ENCODE data around the gene GNAI3. TPM values are rescaled to one million over a fixed set of nuclear protein-coding genes. Genes with fewer than 3 reads are reported as not detected.

Gene GNAI3
- total RNA-seq, 1 donor from 2014 or later = 6.6 TPM

DNA sequence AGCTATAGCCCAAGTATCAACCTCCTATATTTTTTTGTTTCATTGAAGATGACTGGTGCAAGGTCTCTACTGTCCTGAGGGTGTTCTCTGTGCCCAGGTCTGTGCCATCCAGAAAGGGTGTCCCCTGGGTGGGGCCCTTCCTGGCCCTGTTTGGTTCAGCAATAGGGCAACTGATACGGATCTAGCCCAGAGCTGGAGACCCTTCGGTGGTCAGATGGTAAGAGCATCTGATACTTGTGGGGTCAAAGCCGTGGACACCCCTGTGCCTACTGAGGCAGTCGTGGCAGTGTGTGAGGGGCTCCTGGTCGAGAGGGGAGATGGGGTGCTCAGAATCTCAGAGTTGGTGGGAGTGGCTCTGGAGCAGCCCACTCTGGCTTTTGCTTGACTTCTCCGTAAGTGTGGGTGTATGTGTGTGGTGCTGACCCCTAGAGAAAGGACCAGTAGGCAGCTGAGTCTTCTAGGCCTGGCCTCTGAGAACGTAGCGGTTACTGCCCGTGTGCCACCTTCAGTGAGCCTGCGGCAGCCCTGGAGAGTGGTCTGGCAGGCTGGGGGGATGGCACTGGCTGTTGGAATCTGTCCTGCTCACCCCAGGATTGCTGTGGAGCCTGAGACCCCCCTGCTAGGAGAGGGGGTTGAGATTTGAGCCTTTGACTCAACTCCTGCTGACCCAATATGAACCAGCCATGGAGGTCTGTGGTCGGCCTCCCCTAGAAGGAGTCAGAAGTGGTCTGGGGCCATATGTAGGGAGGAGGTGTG, 73.9 kb downstream of the GNAI3 start:
- DNase-seq (ENCODE audit: low read depth) = no peak

DNA sequence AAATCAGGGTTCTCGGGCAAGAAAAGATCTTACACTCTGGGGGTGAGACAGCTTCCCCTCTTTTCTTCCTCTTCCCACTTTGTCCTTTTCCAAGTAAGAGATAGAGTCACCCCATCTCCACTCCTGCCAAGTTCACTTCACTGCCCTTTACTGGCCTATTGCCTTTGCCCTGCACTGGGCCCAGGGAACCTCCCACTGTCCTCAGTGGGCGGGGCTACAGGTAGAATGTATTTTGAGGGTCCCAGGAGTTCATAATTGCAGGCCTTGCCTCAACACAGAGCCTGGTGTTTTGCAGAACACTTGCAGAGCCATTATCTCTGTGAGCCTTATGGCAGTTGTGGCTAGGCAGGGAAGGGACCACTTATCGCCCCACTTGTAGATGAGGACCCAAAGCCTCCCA, 74.5 kb downstream of the GNAI3 start:
- no peak for DNase-seq (ENCODE audit: low read depth)

DNA sequence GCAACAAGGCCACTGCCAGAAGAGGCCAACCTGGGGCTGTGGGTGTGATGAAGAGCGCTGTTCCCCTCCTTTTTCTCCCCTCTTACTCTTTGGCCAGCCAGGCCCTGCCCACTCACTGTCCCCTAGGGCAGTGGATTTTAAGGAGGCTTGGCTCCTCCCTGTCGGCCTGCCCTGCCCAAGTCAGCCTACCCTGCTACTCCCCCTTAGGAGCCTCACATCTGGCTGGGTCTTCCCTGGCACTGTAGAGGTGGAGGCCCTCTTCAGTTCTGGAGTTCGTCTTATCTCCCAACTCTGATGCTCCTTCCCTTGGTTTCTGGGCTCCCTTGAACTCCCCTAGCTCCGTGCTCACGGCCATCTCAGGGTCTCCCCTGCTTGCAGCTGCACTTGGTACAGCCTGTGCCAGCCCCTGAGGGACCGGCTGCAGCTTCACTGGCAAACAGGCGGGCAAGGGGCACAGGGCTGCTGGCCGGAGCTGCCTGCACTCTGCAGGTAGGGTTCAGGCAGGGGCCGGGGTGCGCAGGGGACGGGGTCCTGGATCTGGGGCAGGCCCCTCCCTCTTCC, 75.3 kb downstream of the GNAI3 start:
- no peak for DNase-seq (ENCODE audit: low read depth)

DNA sequence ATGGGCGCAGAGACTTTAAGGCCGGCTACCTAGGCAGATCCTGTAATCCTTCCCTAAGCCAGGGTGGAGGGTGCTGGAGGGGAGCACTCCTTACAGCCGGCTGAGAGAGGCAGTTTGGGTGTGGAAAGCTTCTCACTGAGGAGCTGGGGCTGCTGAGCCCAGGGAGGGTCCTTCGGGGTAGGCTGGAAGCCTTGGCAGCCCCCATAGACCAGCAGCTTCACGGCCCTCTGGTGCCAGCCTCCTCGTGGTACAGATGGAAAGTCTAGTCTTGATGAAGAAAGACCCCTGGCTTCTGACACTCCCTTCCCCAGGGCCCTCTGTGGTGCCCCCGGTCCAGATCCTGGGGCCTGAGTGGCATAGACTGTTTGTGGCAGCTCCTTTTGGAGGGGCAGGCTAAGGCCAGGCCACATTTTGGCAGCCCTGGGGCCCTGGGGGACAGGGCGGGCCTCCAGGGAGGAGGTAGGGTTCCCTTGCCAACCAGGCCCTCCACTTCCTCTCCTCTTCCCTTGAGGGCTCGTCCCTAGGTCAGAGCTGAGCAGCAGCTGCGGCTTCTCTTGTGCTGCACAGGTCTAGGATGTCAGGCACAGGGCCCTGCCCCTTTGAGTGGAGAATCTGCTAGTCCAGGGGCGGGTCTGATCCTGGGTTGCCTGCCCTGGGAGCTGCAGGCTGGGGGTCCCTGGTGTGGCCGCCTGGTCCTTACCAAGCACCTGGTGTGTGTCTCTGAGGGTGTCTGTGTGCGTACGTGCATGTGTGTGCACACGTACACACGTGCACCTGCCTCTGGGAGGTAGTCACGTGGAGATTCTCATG, 76.0 kb downstream of the GNAI3 start:
- DNase-seq (ENCODE audit: low read depth) = no peak

DNA sequence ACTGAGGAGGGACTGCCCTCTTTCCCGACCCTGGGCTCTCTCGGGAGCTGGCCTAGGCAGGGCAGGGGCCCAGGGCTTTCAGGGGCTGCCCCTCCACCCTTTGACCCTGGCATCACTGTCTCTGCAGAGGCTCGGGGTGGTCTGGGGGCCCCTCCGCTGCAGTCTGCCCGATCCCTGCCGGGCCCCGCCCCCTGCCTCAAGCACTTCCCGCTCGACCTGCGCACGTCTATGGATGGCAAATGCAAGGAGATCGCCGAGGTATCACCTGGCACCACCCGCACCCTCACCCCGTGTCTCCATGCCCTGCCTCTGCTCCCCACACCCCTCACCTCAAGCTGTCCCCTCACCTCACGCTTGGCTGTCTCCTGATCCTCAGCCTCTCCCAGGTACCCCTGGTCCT, 76.8 kb downstream of the GNAI3 start:
- no peak for DNase-seq (ENCODE audit: low read depth)

DNA sequence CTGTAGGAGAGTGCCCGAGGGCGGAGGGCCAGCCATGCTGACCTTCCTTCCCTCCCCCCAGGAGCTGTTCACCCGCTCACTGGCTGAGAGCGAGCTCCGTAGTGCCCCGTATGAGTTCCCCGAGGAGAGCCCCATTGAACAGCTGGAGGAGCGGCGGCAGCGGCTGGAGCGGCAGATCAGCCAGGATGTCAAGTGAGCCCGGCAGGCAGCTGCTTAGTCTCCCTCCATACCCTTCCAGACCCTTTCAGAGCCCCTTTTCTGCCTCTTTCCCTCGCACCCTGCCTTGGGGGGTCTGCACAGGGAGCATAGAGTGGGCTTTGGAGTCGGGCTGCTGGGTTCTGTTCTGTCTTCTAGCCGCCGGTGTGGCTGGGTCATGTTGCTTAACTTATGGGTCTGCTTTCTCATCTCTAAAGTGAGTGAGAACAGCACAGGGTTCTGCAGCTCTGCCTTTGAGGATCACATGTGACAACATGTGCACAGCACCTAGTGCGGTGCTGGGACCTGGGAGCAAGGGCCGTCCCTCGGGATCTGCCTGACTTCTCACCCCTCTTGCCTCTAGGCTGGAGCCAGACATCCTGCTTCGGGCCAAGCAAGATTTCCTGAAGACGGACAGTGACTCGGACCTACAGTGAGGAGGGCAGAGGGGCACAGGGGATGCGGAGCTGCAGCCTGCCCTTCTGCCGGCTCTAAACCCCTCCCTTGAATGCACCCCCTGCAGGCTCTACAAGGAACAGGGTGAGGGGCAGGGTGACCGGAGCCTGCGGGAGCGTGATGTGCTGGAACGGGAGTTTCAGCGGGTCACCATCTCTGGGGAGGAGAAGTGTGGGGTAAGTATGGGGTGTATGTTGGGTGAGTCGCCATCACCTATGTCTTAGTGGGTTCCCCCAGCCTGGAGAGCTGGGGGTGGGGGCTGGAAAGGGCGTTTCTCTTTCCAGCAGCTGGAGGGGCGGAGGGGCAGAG, 77.5 kb downstream of the GNAI3 start:
- DNase-seq (ENCODE audit: low read depth) = no peak

DNA sequence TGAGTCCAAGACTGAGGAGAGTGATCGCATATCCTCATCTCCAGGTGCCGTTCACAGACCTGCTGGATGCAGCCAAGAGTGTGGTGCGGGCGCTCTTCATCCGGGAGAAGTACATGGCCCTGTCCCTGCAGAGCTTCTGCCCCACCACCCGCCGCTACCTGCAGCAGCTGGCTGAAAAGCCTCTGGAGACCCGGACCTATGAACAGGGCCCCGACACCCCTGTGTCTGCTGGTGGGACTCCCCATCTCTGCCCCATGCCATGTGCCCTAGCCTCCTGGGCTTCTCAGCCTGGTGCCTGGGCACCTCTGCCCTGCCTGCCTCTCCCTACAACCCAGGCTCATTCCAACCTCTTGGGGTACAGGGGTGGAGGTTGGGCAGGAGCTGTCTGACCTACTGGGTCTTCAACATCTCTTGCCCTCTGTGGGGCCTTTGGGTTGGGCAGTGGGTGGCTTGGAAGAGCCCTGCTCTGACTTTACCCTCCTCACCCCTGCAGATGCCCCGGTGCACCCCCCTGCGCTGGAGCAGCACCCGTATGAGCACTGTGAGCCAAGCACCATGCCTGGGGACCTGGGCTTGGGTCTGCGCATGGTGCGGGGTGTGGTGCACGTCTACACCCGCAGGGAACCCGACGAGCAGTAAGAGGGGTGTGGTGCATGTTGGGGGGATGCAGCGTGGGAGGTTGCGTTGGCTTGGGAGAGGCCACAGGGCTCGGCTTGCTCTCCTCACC, 78.4 kb downstream of the GNAI3 start:
- no peak for DNase-seq (ENCODE audit: low read depth)

DNA sequence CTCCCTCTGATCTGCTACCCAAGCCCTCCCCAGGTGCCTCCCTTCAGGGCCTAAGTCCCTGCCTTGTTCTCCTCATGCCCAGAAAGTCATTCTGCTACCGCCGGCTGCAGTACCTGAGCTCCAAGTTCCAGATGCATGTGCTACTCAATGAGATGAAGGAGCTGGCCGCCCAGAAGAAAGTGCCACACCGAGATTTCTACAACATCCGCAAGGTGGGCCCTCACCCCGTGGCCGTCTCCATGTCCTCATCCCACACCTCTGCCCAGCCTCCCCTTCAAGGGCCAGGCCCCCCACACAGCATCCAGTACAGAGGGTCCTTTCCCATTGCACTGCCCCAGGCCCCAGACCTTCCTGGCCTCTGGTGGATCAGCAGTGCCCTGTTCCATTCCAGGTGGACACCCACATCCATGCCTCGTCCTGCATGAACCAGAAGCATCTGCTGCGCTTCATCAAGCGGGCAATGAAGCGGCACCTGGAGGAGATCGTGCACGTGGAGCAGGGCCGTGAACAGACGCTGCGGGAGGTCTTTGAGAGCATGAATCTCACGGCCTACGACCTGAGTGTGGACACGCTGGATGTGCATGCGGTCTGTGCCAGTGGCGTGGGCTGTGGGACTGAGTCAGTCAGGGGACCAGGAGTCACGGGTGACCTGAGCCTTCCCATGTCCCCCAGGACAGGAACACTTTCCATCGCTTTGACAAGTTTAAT, 79.4 kb downstream of the GNAI3 start:
- no peak for DNase-seq (ENCODE audit: low read depth)

DNA sequence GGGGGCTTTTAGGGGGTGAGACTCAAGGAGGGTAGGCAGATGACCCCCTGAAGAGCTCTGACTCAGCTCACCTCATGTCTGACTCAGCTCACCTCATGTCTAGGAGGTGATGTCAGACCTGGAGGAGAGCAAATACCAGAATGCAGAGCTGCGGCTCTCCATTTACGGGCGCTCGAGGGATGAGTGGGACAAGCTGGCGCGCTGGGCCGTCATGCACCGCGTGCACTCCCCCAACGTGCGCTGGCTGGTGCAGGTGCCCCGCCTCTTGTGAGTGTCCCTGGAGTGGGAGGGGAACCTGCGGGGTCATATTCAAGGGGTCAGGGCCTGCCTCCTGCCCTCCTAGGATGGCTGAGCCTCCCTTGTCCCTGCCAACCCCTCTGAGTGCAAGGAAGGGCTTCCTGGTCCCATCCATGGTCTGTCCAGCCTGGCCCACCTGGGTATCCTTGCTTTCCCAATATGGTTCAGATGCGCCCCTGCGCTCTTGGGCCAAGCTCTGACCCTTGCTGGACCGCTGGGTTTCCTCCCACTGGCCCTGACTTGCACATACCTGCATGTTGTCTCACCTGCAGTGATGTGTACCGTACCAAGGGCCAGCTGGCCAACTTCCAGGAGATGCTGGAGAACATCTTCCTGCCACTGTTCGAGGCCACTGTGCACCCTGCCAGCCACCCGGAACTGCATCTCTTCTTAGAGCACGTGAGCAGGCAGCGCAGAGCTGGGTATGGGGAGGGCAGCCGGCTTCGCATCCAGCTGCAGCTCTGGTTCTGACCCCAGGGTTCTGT, 80.3 kb downstream of the GNAI3 start:
- DNase-seq (ENCODE audit: low read depth) = no peak

DNA sequence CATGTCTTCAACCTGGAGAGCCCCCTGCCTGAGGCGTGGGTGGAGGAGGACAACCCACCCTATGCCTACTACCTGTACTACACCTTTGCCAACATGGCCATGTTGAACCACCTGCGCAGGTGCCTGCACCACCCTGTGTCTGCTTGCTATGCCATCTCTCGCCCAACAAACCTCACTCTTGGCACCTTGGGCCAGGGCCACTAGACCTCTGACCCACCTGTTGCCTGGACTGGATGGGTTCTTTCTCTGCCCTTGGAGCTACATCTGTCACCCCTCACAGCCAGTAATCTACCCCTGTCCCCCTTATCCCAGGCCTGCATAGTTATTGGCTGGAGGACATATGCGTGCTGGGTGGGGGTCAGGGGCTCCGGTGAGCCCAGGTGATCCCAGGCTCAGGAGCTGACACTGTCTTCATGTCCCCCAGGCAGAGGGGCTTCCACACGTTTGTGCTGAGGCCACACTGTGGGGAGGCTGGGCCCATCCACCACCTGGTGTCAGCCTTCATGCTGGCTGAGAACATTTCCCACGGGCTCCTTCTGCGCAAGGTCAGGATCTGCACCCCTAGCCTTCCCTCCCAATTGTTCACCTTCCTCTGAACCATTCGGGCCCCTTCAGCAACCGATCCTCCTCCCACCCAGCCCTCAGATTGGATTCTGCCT, 81.1 kb downstream of the GNAI3 start:
- DNase-seq (ENCODE audit: low read depth) = no peak

DNA sequence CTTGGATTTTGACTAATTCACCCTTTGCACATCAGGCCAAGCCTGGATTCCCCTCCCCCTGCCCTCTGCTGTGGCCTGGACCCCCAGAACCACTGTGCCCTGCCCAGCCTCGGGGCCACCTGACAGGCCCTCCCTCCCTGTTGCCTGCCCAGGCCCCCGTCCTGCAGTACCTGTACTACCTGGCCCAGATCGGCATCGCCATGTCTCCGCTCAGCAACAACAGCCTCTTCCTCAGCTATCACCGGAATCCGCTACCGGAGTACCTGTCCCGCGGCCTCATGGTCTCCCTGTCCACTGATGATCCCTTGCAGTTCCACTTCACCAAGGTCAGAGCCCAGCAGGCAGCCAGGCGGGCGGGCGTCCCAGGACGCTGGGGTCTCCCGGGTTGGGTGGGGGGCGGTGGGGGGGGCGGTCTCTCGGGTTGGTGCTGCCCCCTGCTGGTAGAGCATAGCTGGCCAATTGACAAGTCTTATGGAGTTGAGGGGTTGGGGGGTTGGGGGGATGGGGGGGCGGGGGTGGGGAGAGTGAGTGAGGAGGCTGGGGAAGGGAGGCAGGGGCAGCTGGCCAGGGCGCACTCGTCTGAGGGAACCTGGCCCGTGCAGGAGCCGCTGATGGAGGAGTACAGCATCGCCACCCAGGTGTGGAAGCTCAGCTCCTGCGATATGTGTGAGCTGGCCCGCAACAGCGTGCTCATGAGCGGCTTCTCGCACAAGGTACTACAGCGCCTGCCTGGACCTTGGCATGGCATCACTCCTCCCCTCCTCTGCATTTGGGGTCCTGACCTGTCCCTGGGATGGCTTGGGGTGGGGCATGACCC, 81.9 kb downstream of the GNAI3 start:
- no peak for DNase-seq (ENCODE audit: low read depth)

DNA sequence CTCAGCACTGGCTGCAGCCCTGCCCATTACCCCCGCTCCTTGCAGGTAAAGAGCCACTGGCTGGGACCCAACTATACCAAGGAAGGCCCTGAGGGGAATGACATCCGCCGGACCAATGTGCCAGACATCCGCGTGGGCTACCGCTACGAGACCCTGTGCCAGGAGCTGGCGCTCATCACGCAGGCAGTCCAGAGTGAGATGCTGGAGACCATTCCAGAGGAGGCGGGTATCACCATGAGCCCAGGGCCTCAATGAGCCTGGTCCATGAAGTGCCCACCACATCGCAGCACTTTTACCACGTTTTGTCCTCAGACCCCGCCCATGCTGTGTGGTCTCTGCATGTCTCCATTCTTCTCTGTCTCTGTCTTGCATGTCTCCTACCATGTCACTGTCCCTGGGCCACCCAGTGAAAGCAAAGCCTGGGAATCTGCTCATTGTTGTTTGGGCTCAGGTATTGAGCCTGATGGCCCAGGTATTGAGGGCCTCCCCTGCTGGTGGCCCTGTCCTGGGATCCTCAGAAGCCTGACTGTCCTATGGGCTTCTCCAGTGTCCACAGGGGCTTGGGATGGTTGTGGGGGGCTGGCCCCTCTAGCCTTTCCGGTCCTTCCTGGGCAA, 82.6 kb downstream of the GNAI3 start:
- DNase-seq (ENCODE audit: low read depth) = no peak

DNA sequence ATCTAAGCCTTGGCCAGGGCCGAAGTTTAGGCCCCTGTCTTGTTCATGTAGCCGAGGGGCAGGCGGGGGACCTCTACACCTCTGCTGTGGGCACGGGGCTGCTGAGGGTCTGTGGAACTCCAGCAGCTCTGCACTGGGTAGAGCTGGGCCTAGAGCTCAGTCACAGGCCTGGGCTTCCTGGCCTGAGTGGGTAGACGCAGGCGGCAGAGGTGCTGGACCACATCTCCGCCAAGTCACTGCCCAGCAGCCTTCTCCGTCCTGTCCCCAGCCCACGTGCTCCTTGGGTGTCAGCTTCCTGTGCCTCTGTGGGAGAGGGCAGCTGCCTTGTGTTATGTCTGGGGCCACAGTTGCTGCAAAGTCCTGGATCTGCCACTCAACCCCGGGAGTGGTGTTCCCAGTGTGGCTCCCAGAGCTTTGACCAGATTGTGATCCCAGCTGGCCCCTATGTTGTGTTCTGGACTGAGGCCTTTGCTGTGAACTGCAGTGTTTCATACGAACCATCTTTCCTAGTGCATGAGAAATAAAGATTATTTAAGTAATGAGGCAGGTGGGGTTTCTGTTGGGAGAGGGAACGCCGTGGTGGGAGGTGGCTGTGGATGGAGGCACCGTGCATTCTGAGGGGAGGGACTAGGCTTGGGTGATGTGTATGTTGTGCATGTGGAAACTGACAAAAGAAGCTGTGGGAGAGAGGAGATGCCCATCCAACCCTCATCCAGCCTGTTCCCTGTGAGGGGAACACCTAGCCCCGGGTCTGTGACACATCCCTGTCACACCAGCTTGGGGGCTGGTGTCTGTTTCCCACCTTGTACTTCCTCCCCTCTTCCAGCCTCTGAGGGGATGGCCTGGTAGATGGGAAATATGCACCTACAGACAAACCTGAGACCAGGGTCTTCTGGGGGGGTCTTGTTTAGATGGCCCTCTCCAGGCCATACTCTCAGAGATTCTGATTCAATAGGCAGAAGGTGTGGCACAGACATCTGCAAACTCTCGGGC, 83.4 kb downstream of the GNAI3 start:
- peak; percentile 93 for DNase-seq (ENCODE audit: low read depth)

DNA sequence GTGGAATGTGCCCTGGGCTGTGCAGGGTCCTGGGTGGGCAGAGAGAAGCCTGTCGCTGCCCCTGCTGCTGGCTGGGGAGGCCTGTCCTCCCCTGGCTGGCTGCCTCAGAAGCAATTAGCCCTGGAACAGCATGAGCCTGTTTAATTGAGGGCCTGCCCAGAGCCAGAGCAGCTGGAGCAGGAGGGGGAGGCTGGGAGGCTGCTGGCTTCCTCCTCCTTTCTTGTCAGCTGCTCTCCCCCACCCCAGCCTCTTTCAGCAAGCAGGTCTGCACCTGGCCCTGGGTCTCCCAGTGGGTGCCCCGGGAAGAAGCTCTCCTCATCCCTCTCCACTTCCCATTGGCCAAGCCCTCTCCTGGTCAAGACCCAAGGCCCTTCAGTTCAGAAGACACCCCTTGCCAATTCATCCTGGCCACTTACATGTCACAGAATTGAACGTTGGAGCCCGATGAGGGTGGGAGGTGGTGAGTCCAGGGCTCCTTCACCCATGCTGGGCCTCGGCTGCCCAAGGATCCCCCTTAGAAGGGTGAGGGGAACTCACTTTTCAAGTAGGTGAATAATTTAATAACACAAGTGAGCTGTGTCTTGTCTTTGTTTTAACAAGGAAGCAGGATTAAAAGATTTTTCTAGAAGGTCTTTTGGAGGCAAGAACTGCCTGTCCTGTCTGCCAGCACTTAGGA, 84.4 kb downstream of the GNAI3 start:
- DNase-seq (ENCODE audit: low read depth) = peak; percentile 65

DNA sequence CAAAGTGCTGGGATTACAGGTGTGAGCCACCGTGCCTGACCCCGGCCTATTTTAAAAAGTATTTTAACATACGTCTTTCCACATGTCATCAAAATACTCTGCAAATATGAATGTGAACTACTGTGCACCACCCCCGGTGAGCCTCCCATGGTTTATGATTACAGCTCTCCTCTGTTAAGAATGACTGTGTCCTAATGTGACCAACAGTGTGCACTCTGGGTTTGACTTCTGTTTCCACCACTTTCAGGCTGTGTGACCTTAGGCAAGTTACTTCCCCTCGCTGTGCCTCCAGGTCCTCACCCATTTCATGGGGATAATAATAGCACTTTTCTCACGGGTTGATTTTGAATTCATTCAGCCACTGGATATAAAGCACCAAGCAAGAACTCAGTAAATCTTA, 85.9 kb downstream of the GNAI3 start:
- no peak for DNase-seq (ENCODE audit: low read depth)
